Umbilical cord (tissue), 2 donors: ENCODE measurements around the gene PHF19. TPM values are rescaled to one million over a fixed set of nuclear protein-coding genes. Genes with fewer than 3 reads are reported as not detected.

ENCODE experiments used
- DNase-seq: peaks from one replicate; pipeline ENCODE4 v3.0.0-alpha.2; 2015; ENCODE audit warnings: low spot score
- total RNA-seq: library from RNA; depleted of rRNA; stranded (reverse); fragments of >200 nt; gene quantifications from one replicate; pipeline ENCODE4 v1.2.3, GENCODE V29; 2014; ENCODE audit warnings: low replicate concordance; ENCODE audit not compliant: insufficient read depth

The PHF19 gene
- total RNA-seq, 1 donor from 2014 or later: 20.0 TPM

GRCh38 chr9:120874226-120875194 is 2.5 kb downstream of the PHF19 start:
- no peak for DNase-seq

- DNase-seq: no peak
These were observed 3.5 kb downstream of the PHF19 start for GRCh38 chr9:120873512-120873911.

DNA sequence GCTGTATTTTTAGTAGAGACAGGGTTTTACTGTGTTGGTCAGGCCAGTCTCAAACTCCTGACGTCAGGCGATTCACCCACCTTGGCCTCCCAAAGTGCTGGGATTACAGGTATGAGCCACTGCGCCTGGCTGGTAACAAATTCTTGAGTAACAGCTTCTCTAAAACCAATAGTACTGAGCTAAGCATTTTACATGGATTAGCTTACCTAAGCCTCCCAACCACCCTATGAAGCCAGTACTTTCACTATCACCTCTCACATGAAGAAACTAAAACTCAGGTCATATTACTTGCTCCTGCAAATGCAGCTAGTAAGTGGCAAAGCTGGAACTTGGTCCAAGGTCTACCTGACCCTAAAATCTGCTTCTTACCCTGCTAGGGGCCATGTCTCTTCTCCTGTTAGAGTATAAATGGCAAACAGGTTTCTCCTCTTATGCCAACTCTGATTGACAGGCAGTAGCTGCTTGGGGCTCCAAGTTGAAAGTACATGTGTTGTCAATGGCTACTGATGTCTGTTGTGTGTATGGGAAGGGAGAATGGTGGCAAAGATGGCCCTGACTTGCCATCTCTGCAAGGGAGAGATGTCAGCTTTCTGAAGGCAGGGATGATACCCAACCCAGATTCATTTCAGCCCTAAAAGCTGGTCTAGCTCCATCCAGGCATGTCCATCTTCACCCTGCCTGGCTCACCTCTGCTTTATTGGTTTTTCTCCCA is 4.0 kb downstream of the PHF19 start:
- DNase-seq: no peak

- no peak for DNase-seq
These were observed 6.8 kb downstream of the PHF19 start for GRCh38 chr9:120870206-120870605.

GRCh38 chr9:120869726-120870125 is 7.3 kb downstream of the PHF19 start:
- no peak for DNase-seq

- DNase-seq: no peak
These were observed 7.7 kb downstream of the PHF19 start for GRCh38 chr9:120869360-120869687.

GRCh38 chr9:120868676-120869359 is 8.2 kb downstream of the PHF19 start:
- peak; percentile 94 for DNase-seq

DNA sequence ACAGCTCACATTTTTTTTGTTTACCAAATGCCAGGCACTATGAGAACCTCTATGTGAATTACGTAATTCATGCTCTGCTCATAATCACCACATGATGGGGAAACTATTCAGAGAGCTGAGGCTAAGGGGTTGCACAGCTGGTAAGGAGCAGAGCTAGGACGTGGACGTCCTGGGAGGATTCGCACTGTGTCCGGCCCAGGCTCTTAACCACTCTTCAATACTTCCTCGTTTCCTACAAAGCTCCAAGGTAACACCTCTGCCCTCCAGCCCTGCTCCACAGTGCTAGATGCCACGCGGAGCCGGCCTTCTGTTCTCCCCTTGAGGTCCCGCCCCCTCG is 8.7 kb downstream of the PHF19 start:
- DNase-seq: no peak

DNA sequence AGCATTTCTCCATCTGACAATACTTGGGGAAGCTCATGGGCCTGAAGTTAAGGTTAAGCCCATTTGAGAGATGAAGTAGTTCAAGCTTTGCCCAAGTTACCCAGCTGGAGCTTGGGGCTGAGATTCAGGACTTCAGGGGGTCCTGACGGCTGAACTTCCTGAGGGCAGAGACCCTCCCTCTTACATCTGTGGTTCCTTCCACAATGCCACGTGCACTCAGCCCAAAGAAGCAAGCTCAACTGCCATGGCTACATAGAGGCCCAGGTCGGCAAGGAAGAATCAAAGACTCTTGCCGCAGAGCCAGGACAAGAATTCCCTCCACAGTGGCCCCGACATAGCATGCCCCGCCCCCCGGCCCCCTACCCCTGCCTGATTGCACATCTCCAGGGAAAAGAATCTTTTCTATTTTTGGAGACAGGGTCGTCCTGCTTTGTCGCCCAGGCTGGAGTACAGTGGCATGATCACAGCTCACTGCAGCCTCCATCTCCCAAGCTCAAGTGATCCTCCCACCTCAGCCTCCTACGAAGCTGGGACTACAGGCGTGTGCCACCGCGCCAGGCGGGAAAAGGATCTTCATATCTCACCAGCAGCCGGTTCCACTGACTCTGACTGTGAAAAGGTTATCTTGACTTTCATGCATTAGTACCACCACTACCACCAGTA is 9.2 kb downstream of the PHF19 start:
- DNase-seq: no peak

DNA sequence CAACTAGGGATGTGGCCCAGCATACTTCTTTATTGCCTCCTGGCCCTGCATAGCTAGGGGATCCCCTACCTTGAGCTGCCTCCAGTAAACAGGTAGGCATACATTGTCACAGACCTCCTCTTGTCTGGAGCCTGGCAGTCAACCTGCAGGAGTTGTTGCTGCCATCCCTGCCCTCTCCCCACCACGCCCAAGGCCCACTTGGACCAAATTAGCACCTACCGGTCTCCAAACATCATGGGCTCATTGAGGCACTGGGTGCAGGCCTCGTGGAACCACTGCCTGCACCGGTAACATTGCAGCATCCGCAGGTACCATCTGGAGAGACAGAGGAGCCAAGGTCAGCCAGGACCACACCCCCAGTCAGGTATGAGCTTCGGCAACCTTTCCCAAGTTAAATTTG is 10.3 kb downstream of the PHF19 start:
- no peak for DNase-seq

GRCh38 chr9:120865809-120866208 is 11.2 kb downstream of the PHF19 start:
- peak; percentile 45 for DNase-seq

DNA sequence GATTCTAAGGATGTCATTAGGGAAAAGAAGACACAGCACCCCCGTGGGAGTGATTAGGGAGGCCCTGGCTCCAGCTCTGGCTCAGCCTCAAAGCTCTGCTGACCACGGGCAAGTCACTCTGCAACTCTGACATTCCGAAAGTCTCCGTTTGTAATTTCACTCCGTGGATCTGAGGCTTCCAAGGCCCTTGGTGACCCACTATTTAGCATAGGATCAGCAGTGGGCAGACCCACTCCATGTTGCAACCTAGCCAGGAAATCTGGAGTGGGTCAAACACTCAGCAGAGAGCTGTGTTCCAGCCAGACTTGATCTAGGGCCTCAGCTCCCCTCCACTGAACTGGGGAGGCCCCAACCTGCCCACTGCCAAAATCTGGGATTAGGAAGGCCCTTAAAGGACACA is 11.8 kb downstream of the PHF19 start:
- DNase-seq: peak; percentile 64

- no peak for DNase-seq
These were observed 12.3 kb downstream of the PHF19 start for GRCh38 chr9:120864719-120865118.

DNA sequence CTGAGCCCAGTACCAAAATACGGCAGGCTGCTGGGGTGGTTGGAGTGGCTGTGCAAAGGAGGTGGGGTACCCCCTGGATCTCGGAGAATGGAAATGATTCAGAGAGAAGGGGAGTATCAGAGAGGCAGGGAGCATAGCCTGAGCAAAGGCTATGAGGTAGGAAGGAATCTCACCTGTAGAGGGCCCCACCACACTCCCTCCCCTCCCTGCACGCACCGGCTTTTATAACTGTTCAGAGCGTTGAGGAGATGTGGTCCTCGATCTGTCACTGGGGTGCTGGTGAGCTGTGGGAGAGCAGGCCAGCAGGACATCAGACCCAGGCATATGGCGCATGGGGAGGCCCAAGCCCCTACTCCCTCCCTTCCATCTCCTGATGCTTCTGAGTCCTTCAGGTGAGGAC is 13.2 kb downstream of the PHF19 start:
- no peak for DNase-seq

GRCh38 chr9:120862452-120862851 is 14.5 kb downstream of the PHF19 start:
- no peak for DNase-seq

GRCh38 chr9:120861935-120862334 is 15.1 kb downstream of the PHF19 start:
- no peak for DNase-seq

- no peak for DNase-seq
These were observed 16.9 kb downstream of the PHF19 start for GRCh38 chr9:120860083-120860482.

- no peak for DNase-seq
These were observed 17.6 kb downstream of the PHF19 start for GRCh38 chr9:120859361-120859760.

GRCh38 chr9:120857902-120858301 is 19.1 kb downstream of the PHF19 start:
- DNase-seq: no peak

GRCh38 chr9:120857481-120857880 is 19.5 kb downstream of the PHF19 start:
- no peak for DNase-seq

GRCh38 chr9:120856700-120857099 is 20.3 kb downstream of the PHF19 start:
- DNase-seq: no peak
